Measurements from ENCODE around the gene GDPD4.

The GDPD4 gene

DNA sequence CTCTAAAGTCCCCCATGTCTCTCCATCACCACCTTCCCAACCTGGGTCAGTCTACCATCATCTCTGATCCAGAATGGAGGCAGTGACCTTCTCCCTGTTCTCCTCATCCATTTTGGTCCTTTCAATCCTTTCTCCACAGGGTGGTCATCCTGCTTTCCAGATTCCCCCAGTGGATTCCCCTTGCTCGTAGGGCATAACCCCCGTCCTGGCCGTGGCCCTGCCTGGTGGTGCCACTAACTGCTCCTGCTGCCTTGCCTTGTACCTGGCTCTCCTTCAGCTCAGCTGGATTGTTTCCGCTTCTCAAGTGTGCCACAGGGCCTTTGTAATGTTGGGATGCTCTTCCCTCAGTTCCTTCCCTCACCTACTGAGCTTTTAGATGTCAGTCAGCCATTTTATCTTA, 91.8 kb downstream of the GDPD4 start:
- DNase-seq (ENCODE audit: low read depth), result no peak
- H3K4me3 ChIP-seq (ENCODE audit: control insufficient read depth, low read depth, low read length), result no peak overlapping the region
- no peak for TF ChIP-seq CTCF (conservative IDR thresholded peaks at IDR 0.05; ENCODE audit: control insufficient read depth, insufficient read depth, low read depth, low read length)

DNA sequence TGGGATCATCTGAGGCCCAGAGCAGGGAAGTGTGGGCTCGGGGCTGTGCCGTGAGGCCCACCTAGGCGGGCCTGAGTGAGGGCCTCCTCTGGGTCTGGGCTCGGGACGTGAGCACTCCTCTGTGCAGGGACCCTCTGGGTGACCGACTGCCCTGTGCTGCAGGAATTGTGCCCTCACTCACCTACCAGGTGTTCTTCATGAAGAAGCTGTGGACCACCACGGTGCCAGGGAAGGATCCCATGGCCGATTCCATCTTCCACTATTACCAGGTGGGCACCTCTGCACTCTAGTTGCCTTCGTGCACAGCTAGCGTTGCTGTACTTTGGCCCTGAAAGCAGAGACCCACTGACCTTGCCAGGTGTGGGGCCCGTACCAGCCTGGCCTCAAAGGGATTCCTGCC, 93.0 kb downstream of the GDPD4 start:
- no peak overlapping the region for H3K4me3 ChIP-seq (ENCODE audit: control insufficient read depth, low read depth, low read length)
- no peak for DNase-seq (ENCODE audit: low read depth)
- TF ChIP-seq CTCF (conservative IDR thresholded peaks at IDR 0.05; ENCODE audit: control insufficient read depth, insufficient read depth, low read depth, low read length), result no peak

DNA sequence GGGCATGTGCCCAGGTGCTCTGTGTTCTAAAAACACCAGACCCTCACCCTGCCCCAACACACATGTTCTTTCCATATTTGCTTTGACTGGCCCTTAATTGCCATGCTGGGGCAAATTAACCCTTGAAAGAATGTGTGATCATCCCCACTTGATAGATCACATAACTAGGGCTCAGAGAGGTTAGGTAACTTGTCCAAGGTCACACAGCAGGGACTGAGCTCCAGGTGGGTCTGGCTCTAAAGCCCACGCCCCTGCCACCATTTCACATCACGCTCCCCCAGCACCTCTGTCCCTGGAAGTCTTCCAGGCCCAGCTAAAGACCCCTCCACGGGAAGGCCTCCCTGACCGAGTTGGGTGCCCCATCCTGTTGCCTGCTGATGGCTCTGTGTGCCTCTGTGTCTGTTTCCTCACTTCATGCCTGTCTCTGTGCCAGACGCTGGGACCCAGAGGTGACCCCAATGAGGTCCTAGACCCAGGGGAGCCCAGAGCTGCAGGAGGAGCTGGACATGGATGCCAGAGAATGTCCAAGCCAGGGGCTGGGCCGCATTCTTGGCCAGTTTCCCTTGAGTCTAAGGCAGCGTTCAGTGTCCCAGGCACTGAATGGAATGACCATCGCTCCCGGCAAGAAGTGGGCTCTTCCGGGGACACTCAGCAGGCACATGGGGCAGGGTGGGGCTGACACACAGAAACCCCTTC, 93.7 kb downstream of the GDPD4 start:
- TF ChIP-seq CTCF (conservative IDR thresholded peaks at IDR 0.05; ENCODE audit: control insufficient read depth, insufficient read depth, low read depth, low read length), result no peak
- no peak overlapping the region for H3K4me3 ChIP-seq (ENCODE audit: control insufficient read depth, low read depth, low read length)
- no peak for DNase-seq (ENCODE audit: low read depth)

- no peak for DNase-seq (ENCODE audit: low read depth)
- no peak for TF ChIP-seq CTCF (conservative IDR thresholded peaks at IDR 0.05; ENCODE audit: control insufficient read depth, insufficient read depth, low read depth, low read length)
- no peak overlapping the region for H3K4me3 ChIP-seq (ENCODE audit: control insufficient read depth, low read depth, low read length)
Measured at GRCh38 chr11:77207019-77207485, 94.4 kb downstream of the GDPD4 start.

DNA sequence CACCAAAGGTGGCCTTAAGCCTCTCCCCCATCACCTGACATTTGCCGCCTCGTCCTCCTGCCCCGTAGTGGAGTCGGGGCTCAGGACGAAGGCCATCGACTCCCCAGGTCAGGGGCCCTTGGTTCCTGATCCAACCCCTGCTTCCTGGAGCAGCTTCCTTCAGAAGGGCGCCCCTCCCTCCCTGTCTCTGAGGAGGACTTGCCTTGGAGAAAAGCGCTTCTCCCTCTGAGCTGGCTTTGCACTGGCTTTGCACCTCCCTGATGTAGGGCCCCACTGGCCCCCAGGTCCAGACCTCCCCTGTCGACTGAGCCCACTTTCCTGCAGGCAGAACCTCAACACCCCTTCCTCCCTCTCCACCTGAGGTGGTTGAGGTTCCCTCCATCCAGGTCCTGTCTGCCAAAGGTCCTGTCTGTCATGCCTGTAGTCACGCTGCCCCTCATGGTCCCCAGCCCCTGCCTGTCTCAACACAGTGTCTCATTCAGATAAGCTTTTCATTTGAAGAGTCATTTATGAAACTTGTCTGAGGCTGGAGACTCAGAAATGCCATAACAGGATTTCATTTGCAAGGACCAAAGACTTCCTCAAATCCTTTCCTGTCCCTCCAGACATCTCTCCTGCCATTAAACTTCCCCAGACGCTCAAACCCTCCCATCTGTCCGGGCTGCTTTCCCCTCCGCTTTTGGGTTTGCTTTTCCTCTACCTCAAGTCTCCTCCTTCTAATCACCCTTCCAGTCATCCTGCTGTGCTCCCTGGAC, 95.0 kb downstream of the GDPD4 start:
- no peak for TF ChIP-seq CTCF (conservative IDR thresholded peaks at IDR 0.05; ENCODE audit: control insufficient read depth, insufficient read depth, low read depth, low read length)
- no peak for DNase-seq (ENCODE audit: low read depth)
- H3K4me3 ChIP-seq (ENCODE audit: control insufficient read depth, low read depth, low read length), result no peak overlapping the region

DNA sequence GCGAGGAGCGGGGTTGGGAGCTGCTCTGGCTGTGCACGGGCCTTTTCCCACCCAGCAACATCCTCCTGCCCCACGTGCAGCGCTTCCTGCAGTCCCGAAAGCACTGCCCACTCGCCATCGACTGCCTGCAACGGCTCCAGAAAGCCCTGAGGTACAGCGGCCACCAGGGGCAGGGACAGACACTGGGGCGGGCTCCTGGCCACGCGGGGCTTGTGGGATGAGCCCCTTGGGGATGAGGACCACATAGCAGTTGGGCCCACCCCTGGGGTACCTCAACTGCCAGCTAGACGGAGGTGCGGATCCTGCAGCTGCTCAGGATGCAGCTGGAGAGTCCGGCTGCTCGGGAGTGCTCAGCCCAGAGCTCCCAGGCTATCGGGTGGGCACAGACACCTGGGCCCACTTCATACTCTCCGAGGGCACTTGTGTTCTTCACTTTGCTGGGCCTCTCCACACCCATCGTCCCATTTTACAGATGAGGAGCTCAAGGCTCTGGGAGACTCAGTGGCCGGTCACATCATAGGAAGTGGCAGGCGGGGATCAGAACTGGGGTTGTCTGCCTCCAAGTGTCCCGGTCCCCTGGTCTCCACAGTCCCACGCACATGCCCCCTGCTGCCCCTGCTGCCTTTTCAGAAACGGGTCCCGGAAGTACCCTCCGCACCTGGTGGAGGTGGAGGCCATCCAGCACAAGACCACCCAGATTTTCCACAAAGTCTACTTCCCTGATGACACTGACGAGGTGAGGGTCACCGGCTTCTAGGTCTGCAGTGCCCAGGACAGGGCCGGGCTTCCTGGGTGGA, 95.8 kb downstream of the GDPD4 start:
- no peak for DNase-seq (ENCODE audit: low read depth)
- H3K4me3 ChIP-seq (ENCODE audit: control insufficient read depth, low read depth, low read length), result no peak overlapping the region
- no peak for TF ChIP-seq CTCF (conservative IDR thresholded peaks at IDR 0.05; ENCODE audit: control insufficient read depth, insufficient read depth, low read depth, low read length)

All from fibroblast of mammary gland (primary cell).